Activated T-cell treated with anti-CD3 and anti-CD28 coated beads, Interleukin-2, amount 50 U/mL, for 4 hours (primary cell): ENCODE results near the gene AP5S1. TPM values are rescaled to one million over a fixed set of nuclear protein-coding genes. Genes with fewer than 3 reads are reported as not detected.

ENCODE experiments used
- ATAC-seq, 2 donors: fragments of 200-7000 bp; cut with Tn5 transposase; one replicate each; pipeline ENCODE4 v1.10.0; 2021
- DNase-seq: peaks from one replicate; pipeline ENCODE4 v3.0.0-alpha.2; 2020
- H3K27me3 Mint-ChIP-seq: one replicate; pipeline ENCODE4 v1.8.0; 2021; ENCODE audit warnings: low read depth, mixed read lengths
- H3K36me3 Mint-ChIP-seq: one replicate; pipeline ENCODE4 v1.8.0; 2022; ENCODE audit warnings: mixed read lengths; ENCODE audit not compliant: insufficient read depth
- H3K4me1 Mint-ChIP-seq: one replicate; pipeline ENCODE4 v1.8.0; 2021; ENCODE audit warnings: low read depth, mixed read lengths
- H3K4me3 Mint-ChIP-seq: one replicate; pipeline ENCODE4 v1.8.0; 2021; ENCODE audit warnings: mild to moderate bottlenecking, moderate library complexity, mixed read lengths
- H3K9me3 Mint-ChIP-seq: one replicate; pipeline ENCODE4 v1.8.0; 2021; ENCODE audit warnings: mixed read lengths
- total RNA-seq, 3 donors: library from RNA; stranded (reverse); gene quantifications; one replicate each; pipeline ENCODE4 v1.2.1, GENCODE V29; 2021

The AP5S1 gene
- total RNA-seq, 3 donors from 2014 or later, result 14.2 to 17.3 (median 14.7) TPM

- Mint-ChIP-seq H3K4me1 (peaks cover 1% of the 10 kb centered on the region), H3K27me3 (no peaks in the 10 kb centered on the region), H3K9me3 (no peaks in the 10 kb centered on the region), H3K4me3 (no peak overlapping the region), H3K36me3 (peaks cover 36% of the 10 kb centered on the region)
- DNase-seq, result no peak
- ATAC-seq, result no peak
Measured at GRCh38 chr20:3861191-3861590, 40.8 kb downstream of the AP5S1 start.

- Mint-ChIP-seq H3K36me3 (peaks cover 31% of the 10 kb centered on the region), H3K27me3 (no peaks in the 10 kb centered on the region), H3K4me1 (peaks cover 1% of the 10 kb centered on the region), H3K9me3 (no peaks in the 10 kb centered on the region), H3K4me3 (no peak overlapping the region)
- DNase-seq (no peak), ATAC-seq (no peak)
Measured at GRCh38 chr20:3862333-3862732, 42.0 kb downstream of the AP5S1 start.

GRCh38 chr20:3863317-3863716 lies 43.0 kb downstream of the AP5S1 start:
- Mint-ChIP-seq H3K27me3 (no peaks in the 10 kb centered on the region), H3K9me3 (no peaks in the 10 kb centered on the region), H3K4me3 (no peak overlapping the region), H3K4me1 (no peaks in the 10 kb centered on the region), H3K36me3 (peaks cover 23% of the 10 kb centered on the region)
- DNase-seq, result no peak
- no peak for ATAC-seq

GRCh38 chr20:3864518-3864917 lies 44.2 kb downstream of the AP5S1 start:
- DNase-seq (no peak), ATAC-seq (no peak)
- H3K27me3 Mint-ChIP-seq, result no peaks in the 10 kb centered on the region
- H3K4me1 Mint-ChIP-seq, result no peaks in the 10 kb centered on the region
- no peaks in the 10 kb centered on the region for H3K9me3 Mint-ChIP-seq
- peaks cover 23% of the 10 kb centered on the region for H3K36me3 Mint-ChIP-seq
- no peak overlapping the region for H3K4me3 Mint-ChIP-seq

GRCh38 chr20:3865152-3865886 lies 45.0 kb downstream of the AP5S1 start:
- Mint-ChIP-seq H3K4me3 (no peak overlapping the region), H3K27me3 (no peaks in the 10 kb centered on the region), H3K36me3 (peaks cover 23% of the 10 kb centered on the region), H3K9me3 (no peaks in the 10 kb centered on the region), H3K4me1 (no peaks in the 10 kb centered on the region)
- ATAC-seq (no peak), DNase-seq (no peak)

GRCh38 chr20:3865887-3866407 lies 45.6 kb downstream of the AP5S1 start:
- H3K4me3 Mint-ChIP-seq, result no peak overlapping the region
- ATAC-seq, result no peak
- no peaks in the 10 kb centered on the region for H3K4me1 Mint-ChIP-seq
- no peak for DNase-seq
- H3K36me3 Mint-ChIP-seq, result peaks cover 25% of the 10 kb centered on the region
- no peaks in the 10 kb centered on the region for H3K27me3 Mint-ChIP-seq
- no peaks in the 10 kb centered on the region for H3K9me3 Mint-ChIP-seq

GRCh38 chr20:3866464-3866863 lies 46.1 kb downstream of the AP5S1 start:
- ATAC-seq, result no peak
- Mint-ChIP-seq H3K36me3 (peaks cover 21% of the 10 kb centered on the region), H3K9me3 (no peaks in the 10 kb centered on the region), H3K4me3 (no peak overlapping the region), H3K27me3 (no peaks in the 10 kb centered on the region), H3K4me1 (no peaks in the 10 kb centered on the region)
- no peak for DNase-seq

- peaks cover 14% of the 10 kb centered on the region for H3K36me3 Mint-ChIP-seq
- H3K4me3 Mint-ChIP-seq, result no peak overlapping the region
- H3K9me3 Mint-ChIP-seq, result no peaks in the 10 kb centered on the region
- no peaks in the 10 kb centered on the region for H3K27me3 Mint-ChIP-seq
- H3K4me1 Mint-ChIP-seq, result peaks cover 4% of the 10 kb centered on the region
- ATAC-seq (no peak), DNase-seq (no peak)
Measured at GRCh38 chr20:3867802-3868201, 47.5 kb downstream of the AP5S1 start.

- Mint-ChIP-seq H3K36me3 (peaks cover 20% of the 10 kb centered on the region), H3K4me1 (peaks cover 11% of the 10 kb centered on the region), H3K4me3 (no peak overlapping the region), H3K27me3 (no peaks in the 10 kb centered on the region), H3K9me3 (no peaks in the 10 kb centered on the region)
- ATAC-seq, result no peak
- no peak for DNase-seq
Measured at GRCh38 chr20:3869839-3870634, 49.7 kb downstream of the AP5S1 start.

GRCh38 chr20:3871550-3872265 lies 51.4 kb downstream of the AP5S1 start:
- Mint-ChIP-seq H3K36me3 (peaks cover 20% of the 10 kb centered on the region), H3K27me3 (no peaks in the 10 kb centered on the region), H3K4me1 (peaks cover 13% of the 10 kb centered on the region), H3K4me3 (no peak overlapping the region), H3K9me3 (no peaks in the 10 kb centered on the region)
- ATAC-seq (no peak), DNase-seq (no peak)

- Mint-ChIP-seq H3K36me3 (peaks cover 19% of the 10 kb centered on the region), H3K4me3 (no peak overlapping the region), H3K27me3 (no peaks in the 10 kb centered on the region), H3K4me1 (peaks cover 13% of the 10 kb centered on the region), H3K9me3 (no peaks in the 10 kb centered on the region)
- ATAC-seq (no peak), DNase-seq (no peak)
Measured at GRCh38 chr20:3873507-3873906, 53.2 kb downstream of the AP5S1 start.

GRCh38 chr20:3874194-3874844 lies 54.0 kb downstream of the AP5S1 start:
- ATAC-seq (no peak), DNase-seq (no peak)
- Mint-ChIP-seq H3K9me3 (no peaks in the 10 kb centered on the region), H3K36me3 (peaks cover 19% of the 10 kb centered on the region), H3K27me3 (no peaks in the 10 kb centered on the region), H3K4me3 (no peak overlapping the region), H3K4me1 (peaks cover 13% of the 10 kb centered on the region)

- peaks cover 19% of the 10 kb centered on the region for H3K36me3 Mint-ChIP-seq
- H3K4me1 Mint-ChIP-seq, result peaks cover 13% of the 10 kb centered on the region
- no peak for ATAC-seq
- no peak overlapping the region for H3K4me3 Mint-ChIP-seq
- H3K27me3 Mint-ChIP-seq, result no peaks in the 10 kb centered on the region
- no peaks in the 10 kb centered on the region for H3K9me3 Mint-ChIP-seq
- DNase-seq, result no peak
Measured at GRCh38 chr20:3875378-3875974, 55.1 kb downstream of the AP5S1 start.

- H3K36me3 Mint-ChIP-seq, result peaks cover 16% of the 10 kb centered on the region
- no peaks in the 10 kb centered on the region for H3K27me3 Mint-ChIP-seq
- no peaks in the 10 kb centered on the region for H3K9me3 Mint-ChIP-seq
- ATAC-seq (no peak), DNase-seq (no peak)
- H3K4me3 Mint-ChIP-seq, result no peak overlapping the region
- peaks cover 13% of the 10 kb centered on the region for H3K4me1 Mint-ChIP-seq
Measured at GRCh38 chr20:3876000-3876399, 55.7 kb downstream of the AP5S1 start.
